GM04503 (cell line): Measurements from ENCODE around the gene SPTA1.

Experiments
- DNase-seq: peaks from one replicate; pipeline ENCODE4 v3.0.0-alpha.2; 2012; ENCODE audit warnings: low read depth

The SPTA1 gene

DNA sequence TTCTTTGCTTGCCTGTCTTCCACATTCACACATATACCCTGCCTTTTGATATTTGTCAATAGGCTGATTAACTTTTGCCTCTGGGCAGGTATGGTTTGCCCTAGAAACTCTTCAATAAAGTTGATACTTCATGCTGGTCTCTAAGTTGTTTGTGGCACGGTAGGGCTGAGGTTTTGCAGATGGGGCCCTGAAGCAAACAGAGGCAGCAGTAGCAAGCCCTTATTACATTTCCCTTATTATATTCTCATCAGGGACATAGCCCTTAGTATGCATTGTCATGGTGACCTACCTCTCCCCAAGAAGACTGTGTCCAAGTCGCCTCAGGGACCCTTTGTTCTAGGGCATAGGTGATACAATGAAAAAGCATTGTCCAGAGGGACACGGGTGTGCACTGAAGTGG is 116.0 kb downstream of the SPTA1 start, which contains the start of gene OR6P1:
OR6P1 (minus strand) TSS at position 101 of the 400 bp plus-strand sequence. CDS start 6,976 bp downstream, outside the sequence.
- no peak for DNase-seq

DNA sequence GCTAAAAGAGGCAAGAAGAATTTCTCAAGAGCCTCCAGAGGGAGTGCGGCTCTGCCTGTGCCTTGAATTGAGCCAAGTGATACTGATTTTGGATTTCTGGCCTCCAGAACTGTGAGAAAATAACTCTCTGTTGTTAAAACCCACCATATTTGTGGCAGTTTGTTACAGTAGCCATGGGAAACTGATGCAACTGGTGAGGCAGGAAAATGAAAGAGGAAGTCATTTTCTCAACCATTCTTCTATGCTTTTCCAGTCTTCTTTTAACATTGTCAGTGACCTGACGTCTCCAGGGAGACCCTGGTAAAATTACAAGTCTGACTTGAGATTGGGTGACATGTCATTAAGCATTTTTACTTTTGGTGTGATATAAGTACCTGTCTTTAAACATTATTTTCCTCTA is 121.9 kb downstream of the SPTA1 start:
- DNase-seq: no peak

DNA sequence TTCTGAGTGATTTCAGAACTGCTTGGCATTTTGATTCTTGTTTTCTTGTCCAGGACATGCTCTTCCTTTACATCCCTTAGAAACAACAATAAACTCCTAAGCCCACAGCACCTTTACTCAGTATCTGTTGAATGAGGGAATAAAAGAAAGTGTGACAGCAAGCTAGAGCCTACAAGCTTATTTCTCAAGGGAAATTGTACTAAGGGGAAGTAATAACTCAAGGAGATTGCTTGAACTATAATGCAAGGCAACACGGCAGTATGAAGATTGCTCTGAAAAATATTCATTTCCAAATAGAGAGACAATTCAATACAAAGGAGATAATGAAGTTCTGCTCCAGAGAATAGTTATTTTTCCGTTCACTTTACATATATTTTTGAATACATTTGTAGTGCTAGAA is 122.7 kb downstream of the SPTA1 start:
- no peak for DNase-seq
